Hematopoietic multipotent progenitor cell treated with erythropoietin and hydrocortisone succinate and interleukin-3 and kit ligand, for 17 days (in vitro differentiated cells): ENCODE data around the gene NUDT8.
"Not testable (repeated sequence)": the region's sequence is repeated elsewhere in the genome, so short reads cannot be mapped to it uniquely, and the experiment has no call there.

Experiments
- DNase-seq: peaks from one replicate; pipeline ENCODE4 v3.0.0-alpha.2; 2015; ENCODE audit warnings: low spot score

Gene NUDT8

DNA sequence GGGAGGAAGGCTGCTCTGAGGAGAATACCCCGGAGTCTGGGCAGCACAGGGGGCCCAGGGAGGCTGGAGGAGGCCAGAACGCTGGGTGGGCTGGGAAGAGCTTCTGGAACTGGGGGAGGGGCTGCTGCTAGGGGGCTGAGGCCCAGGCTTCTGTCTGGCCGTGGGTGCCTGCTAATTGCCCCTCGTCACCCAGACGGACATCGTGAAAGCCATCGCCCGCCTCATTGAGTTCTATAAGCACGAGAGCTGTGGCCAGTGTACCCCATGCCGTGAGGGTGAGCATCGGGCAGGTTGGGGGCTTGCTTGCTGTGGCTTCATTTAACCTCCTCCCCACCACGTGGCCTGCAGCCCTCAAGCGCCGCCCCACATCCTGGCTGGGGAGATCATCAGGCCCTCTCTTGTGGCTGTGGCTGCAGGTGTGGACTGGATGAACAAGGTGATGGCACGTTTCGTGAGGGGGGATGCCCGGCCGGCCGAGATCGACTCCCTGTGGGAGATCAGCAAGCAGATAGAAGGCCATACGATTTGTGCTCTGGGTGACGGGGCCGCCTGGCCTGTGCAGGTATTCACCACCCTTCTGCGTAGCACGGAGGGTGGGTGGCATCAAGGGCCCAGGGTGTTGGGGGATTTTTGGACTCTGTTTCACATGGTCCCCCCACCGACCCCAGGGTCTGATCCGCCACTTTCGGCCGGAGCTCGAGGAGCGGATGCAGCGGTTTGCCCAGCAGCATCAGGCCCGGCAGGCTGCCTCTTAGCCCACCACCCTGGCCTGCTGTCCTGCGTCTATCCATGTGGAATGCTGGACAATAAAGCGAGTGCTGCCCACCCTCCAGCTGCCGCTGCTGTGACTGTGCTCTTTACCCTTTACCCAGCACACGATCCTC, 17.8 kb downstream of the NUDT8 start:
- no peak for DNase-seq

DNA sequence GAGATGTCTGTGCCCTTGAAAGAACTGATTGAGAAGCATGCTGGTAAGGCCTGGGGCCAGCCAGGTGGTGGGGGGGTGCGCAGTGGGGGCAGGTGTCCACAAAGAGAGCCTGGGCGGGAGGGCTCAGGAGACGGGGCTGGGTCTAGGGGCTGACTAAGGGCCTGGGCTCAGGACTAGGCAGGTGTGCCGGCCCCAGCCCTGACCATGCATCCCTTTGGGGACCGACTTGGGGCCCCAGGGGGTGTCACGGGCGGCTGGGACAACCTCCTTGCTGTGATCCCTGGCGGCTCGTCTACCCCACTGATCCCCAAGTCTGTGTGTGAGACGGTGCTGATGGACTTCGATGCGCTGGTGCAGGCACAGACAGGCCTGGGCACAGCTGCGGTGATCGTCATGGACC, 18.6 kb downstream of the NUDT8 start:
- no peak for DNase-seq

DNA sequence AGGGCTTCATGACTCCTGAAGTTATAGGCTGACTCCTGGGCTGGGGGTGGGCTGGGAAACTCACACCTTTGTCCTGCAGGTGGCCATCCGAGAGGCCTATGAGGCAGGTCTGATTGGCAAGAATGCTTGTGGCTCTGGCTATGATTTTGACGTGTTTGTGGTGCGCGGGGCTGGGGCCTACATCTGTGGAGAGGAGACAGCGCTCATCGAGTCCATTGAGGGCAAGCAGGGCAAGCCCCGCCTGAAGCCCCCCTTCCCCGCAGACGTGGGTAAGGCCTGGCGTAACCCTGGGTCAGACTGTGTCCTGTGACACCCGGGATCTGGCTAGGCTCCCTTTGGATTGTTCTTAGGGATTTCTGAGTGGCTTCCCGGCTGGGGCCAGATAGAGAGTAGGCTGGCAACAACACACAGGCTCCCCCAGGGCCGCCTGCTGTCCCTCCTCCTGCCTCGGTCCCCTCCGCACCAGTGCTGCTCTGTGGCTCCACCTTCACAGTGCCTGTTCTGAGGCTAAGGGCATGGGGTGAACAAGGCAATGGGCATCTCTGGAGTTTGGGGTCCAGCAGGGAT, 19.4 kb downstream of the NUDT8 start:
- DNase-seq = no peak

DNA sequence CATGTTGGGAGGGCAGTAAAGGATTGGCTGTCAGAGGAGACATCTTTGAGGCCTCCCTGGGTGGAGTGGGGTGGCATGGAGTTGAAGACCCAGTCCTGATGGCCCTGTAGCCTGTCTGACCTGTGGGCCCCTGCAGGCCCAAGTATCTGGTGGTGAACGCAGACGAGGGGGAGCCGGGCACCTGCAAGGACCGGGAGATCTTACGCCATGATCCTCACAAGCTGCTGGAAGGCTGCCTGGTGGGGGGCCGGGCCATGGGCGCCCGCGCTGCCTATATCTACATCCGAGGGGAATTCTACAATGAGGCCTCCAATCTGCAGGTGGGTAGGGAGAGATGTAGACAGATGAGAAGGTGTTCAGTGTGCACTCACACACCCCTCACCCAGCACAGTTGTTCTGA, 20.4 kb downstream of the NUDT8 start:
- no peak for DNase-seq

DNA sequence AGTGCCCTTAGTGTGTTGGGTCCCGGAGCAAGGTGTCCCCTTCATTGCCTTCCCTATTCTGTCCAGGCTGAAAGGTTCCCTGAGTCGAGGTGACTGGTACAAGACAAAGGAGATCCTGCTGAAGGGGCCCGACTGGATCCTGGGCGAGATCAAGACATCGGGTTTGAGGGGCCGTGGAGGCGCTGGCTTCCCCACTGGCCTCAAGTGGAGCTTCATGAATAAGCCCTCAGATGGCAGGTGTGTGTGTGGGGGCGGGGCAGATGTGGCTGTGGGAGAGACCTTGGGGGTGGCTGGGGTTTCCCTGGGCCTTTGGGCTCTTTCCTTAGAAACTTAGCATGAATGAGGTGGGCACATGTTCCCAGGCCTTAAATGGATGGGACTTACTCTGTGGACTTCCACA, 21.3 kb downstream of the NUDT8 start:
- no peak for DNase-seq

DNA sequence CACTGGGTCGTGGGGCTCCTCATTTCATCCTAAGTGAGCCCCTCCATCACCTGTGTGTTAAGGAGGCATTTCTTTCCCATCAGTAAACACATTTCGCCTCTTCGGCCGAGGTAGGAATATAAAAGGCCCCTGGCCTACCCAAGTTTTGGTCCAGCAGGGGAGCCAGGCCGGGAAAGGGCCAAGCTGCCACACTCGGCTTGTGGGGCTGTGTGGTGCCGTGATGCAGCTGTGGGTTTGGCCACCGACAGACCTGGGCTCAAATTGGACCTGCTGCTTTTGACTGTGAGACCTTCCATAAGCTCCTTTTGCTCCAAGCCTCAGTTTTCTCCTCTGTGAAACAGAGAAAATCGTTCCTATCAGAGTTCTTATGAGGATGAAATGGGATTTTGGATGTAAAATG, 22.2 kb downstream of the NUDT8 start:
- no peak for DNase-seq

DNA sequence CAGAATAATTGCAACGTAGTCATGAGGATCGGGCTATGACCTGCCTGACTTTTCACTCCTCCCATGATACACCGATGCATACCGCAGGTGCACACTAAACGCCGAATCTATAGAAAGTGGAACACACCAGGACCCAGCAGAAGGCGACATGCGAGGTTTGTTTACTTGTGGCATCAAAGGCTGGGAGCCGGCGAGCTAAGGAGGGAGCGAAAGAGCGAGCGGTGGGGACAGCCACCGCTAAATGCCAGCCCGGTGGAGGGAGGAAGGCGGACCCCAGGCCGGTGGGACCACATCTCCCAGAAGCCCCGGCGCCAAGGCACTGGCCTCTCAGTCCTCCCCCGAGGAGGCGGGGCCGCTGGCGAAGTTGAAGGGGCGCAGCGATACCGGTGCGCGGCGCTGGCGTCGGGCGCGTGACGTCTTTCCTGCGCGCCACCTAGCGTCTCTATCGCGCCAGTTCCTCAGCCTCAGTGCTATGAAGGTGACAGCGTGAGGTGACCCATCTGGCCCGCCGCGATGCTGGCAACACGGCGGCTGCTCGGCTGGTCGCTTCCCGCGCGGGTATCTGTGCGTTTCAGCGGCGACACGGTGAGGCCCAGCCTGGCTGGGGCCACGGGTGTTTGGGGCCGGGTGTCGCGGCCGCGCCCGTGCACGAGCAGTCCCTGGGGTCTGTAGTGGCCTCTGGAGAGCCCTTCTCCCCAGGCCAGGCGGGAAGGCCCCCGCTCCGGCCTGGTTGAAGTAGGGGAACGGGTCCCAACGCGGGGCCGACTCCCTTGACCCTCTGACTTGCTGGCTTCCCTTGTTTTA, 23.0 kb downstream of the NUDT8 start, which contains the start of gene NDUFV1:
TSS of gene NDUFV1 (plus strand) at position 445 of the 804 bp plus-strand sequence. CDS start at position 514, 69 bp downstream.
- peak; percentile 93 for DNase-seq

DNA sequence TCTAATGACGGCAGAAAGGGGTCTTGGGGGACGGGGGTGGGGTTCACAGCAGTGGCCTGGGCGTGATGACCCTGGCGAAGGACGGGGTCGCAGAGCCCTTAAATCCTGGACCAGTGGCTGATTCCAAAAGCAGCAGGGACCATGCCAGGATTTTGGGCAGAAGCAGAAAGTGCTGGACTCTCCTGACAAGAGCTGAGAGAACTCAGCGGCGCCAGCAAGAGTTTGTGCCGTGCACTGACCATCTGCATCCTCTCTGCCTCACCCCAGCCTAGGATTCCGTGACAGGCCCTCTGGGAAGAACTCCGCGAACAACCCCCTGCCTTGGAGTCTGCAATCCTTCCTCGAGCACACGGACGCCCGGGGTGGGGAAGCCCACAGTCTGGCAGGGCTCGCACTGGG, 23.6 kb downstream of the NUDT8 start:
- no peak for DNase-seq

DNA sequence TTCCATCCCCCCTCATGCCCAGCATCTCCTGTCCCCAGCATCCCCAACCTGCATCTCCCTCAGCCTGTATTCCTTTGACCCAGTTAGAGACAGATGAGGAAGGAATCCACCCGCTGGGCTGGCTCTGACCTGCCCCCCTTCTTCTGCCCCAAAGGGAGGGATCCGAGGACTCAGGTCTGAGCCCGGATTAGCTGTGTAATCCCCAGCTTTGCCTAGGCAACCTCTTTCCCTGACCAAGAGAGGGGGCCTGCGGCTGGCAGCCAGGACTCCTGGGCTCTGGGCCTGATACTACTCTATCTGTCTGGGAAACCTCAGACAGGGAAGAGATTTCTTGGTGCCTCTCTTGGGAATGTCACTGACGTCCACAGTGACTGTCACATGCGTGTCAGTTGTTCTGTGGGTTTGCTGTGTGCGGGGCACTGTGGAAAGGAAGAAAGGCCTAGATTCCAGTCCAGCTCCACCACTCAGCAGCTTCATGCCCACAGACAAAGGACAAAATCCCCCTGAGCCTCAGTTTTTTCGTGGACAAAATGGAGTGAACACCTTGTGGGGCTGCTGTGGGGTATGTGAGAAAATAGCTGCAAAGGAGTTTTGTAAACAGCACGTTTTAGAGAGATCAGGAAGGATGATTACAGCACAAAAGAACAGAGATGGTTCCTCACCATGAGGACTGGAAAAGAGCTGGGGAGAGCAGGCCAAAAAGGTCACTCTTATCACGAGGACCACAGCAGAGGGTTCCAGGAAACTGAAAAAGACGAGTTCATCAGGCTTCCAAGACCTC, 24.3 kb downstream of the NUDT8 start:
- DNase-seq = no peak

DNA sequence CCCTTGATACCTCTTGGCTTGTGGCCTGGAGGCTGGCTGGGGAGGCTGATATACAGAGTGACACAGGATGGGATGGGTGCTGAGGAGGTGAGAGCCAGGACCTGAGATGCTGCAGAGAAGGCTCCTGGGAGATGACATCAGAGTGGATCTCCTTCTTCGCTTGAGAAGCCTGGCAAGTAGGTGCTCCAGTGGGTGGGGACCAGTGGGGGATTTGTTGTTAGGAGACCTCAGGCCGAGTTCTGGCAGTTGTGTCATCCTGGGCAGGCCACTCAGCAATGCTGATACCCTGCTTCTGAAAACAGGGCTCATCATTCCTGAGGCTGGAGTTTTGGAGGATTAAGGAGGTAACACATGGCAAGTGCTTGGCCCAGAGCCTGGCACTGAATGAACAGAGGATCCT, 24.9 kb downstream of the NUDT8 start:
- DNase-seq = no peak

DNA sequence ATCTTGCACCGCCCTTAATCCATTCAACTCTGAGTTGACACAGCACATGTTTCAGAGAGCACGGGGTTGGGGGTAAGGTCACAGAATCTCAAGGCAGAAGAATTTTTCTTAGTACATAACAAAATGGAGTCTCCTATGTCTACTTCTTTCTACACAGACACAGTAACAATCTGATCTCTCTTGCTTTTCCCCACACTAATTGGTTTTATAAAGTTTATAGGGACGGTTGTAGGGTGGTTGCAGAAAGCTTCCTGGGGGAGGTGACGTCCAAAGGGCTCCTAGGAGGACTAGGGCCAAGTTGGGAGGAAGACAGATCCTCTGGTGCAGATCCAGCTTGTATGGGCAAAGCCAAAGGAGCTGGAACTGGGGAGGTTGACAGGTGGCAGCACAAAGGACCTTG, 25.6 kb downstream of the NUDT8 start:
- not testable (repeated sequence) for DNase-seq

DNA sequence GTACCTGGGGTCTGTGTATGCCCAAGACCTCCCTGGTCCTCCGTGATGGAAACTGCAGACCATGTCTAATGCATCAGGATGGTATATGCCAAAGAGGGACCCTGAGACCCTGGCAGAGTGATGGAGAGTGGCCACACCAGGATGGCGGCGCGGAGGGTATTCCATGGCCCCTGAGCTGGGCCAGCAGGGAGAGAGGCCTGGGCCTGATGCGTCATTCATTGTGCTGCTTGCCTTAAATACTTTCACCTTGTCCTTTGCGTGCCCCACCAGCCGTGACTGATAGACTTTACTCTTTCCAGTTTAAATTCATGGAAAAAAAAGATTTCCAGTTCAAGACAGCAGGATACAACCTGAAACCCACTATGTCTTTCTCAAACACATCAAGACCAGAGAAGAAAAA, 28.6 kb downstream of the NUDT8 start:
- DNase-seq = no peak

DNA sequence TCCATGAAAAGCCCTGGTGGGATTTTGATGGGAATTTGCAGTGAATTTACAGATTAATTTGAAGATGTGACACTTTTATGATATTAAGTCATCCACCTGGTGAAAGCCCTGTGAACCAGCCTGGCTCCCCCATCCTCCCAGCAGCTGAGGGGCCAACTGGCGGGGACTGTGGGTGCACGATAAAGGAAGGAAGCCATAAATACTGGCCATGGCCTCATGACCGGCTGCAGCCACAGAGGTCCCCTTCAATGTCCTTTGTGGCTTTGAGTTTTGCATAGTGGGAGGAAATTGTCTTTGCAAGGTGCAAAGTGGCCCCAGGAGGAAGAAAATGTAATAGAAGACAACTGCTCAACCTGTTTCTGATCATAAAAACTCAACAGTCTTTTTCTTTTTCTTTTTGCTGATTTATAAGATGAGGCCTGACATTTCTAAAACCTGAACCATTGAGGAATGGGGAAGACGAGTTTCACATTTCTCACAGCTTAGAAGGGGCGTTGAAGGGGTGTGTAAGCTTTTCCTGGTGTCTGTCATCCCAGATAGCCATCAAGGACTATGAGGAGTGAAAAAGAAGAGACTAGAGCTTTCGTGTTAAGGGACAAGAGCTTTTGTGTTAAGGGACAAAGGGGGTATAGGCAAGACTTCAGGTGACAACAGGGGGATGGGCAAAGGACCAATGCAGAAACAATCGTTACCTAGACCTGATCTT, 29.3 kb downstream of the NUDT8 start:
- DNase-seq = no peak

DNA sequence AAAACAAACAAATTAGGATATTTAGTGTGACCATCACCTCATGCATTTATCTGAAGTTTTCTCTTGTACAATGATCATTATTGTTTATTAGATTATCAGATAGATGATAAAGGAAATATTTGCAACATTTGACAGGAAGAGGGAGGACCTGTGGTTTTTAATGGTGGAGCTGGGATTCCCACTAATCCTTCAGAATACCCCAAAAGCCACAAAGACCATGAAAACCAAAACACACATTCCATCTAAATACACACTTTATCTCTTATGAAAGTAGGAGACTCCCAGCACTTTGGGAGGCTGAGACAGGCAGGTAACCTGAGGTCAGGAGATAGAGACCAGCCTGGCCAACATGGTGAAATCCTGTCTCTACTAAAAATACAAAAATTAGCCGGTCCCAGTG, 30.6 kb downstream of the NUDT8 start:
- no peak for DNase-seq

DNA sequence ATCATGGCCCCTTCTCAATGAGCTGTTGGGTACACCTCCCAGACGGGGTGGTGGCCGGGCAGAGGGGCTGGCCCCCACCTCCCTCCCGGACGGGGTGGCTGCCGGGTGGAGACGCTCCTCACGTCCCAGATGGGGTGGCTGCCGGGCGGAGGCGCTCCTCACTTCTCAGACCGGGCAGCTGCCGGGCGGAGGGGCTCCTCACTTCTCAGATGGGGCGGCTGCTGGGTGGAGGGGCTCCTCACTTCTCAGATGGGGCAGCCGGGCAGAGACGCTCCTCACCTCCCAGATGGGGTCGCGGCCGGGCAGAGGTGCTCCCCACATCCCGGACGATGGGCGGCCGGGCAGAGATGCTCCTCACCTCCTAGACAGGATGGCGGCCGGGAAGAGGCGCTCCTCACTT, 31.8 kb downstream of the NUDT8 start:
- not testable (repeated sequence) for DNase-seq

DNA sequence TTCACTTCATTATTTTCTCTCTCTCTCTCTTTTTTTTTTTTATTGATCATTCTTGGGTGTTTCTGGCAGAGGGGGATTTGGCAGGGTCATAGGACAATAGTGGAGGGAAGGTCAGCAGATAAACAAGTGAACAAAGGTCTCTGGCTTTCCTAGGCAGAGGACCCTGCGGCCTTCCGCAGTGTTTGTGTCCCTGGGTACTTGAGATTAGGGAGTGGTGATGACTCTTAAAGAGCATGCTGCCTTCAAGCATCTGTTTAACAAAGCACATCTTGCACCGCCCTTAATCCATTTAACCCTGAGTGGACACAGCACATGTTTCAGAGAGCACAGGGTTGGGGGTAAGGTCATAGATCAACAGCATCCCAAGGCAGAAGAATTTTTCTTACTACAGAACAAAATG, 32.3 kb downstream of the NUDT8 start:
- not testable (repeated sequence) for DNase-seq

DNA sequence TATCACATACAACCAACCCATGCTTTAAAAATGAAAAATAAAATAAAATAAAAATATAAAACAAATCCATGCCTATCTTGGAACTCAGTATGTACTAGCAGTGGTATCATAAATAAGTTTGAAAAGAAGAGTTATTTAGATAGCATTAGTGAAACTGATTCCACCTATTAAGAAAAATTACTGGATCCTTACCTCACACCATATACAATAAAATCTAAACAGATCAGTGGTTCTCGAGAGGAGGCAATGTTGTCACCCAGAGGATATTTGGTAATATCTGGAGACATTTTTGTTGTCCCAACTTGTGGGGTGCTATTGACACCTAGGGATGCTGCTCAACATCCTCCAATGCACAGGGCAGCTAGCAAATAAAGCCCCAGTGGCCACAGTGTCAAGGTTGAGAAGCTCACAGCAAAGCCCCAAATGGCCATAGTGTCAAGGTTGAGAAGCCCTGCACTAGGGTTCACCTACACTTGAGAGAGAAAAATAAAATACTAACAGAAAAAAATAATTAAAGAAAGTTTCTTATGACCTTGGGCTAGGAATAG, 32.9 kb downstream of the NUDT8 start:
- DNase-seq = no peak

DNA sequence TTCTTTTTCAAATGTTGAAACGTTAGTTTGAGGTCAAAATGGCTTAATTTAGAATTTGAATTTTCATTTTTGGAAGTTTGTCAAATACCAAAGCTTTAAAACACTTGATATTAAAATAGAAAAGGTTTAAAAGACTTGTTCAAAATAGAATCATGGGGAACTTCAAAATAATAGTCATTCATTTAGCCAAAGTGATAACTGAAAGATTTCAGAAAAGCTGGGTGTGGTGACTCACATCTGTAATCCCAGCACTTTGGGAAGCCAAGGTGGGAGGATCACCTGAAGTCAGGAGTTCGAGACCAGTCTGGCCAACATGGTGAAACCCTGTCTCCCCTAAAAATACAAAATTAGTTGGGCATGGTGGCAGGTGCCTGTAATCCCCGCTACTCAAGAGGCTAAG, 35.3 kb downstream of the NUDT8 start:
- DNase-seq = no peak

DNA sequence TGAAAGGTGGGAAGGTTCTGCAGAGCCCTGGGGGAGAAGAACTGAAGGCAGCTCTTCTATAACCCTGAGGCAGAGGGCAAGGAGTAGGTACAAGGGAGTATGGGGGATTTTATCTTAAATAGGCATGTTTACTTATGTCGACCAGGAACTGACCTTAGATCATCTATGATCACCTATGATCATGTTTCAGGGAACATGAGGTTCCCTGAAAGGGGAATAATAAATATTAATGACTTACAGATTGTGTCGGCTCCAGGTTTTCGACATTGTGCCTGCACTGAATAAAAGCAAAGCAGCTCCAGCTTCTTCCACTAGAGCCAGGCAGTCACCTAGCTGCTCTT, 36.2 kb downstream of the NUDT8 start:
- DNase-seq = no peak

DNA sequence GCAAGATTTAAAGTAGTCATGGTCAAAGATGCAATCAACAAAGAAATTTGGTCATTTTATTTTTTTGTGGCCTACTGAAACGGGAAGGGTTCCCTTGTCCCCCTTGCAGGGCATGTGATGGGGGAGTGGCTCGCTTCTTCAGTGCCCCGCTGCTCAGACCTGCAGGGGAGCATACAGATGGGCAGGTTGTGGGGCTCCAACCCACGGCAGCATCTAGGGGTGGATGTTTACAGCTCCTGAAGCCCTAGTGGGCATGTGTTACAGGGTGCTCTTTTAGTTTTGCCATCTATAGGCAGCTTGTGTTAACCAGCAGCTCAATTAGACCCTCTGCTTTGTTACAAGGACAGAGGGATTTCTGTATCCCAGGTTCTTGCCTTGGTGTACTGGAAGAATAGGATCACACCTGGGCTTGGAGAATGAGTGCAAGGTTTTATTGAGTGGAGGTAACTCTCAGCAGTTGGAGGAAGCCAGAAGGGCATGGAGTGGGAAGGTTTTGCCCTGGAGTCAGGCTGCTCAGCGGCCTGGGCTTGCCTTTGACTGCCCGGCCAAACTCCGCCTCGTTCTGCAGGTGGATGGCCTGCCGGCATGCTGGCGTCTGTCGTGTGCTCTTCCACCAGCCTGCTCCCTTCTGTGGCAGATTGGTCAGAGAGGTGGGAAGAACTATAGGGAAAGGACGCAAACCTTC, 36.7 kb downstream of the NUDT8 start:
- DNase-seq = no peak
